ENCODE measurements around the gene DNAAF9.

- no peak for TF ChIP-seq CTCF (IDR thresholded peaks at IDR 0.05)
- TF ChIP-seq EP300 (IDR thresholded peaks at IDR 0.05) = no peak
- TF ChIP-seq POLR2AphosphoS5 (IDR thresholded peaks at IDR 0.05) = no peak
- TF ChIP-seq POLR2A (IDR thresholded peaks at IDR 0.05) = no peak
Observed at GRCh38 chr20:3423126-3423525, 15.7 kb upstream of the DNAAF9 start.

Measured in sigmoid colon (tissue), 4 donors.